Colonic mucosa (tissue), 4 donors: ENCODE measurements around the gene SLCO3A1. TPM values are rescaled to one million over a fixed set of nuclear protein-coding genes. Genes with fewer than 3 reads are reported as not detected.

Experiments used
- DNase-seq: peaks from one replicate; pipeline ENCODE4 v3.0.0-alpha.2; 2020
- H3K27ac ChIP-seq: fragments of 200-600 bp; one replicate; pipeline ENCODE4 v1.8.0; 2021
- H3K27me3 ChIP-seq: fragments of 200-600 bp; one replicate; pipeline ENCODE4 v1.8.0; 2021
- H3K36me3 ChIP-seq: fragments of 200-600 bp; one replicate; pipeline ENCODE4 v1.8.0; 2021
- H3K4me1 ChIP-seq: fragments of 200-600 bp; one replicate; pipeline ENCODE4 v1.8.0; 2021; ENCODE audit warnings: mild to moderate bottlenecking
- H3K4me3 ChIP-seq: fragments of 200-600 bp; one replicate; pipeline ENCODE4 v1.8.0; 2021
- H3K9ac ChIP-seq, 2 donors: one replicate each; pipeline ENCODE4 v1.7.0; 2013; ENCODE audit warnings: control low read depth in 2 of 2, low read depth in 2 of 2, low read length in 2 of 2
- H3K9me3 ChIP-seq: fragments of 200-600 bp; one replicate; pipeline ENCODE4 v1.8.0; 2021
- intact Hi-C: fragments of 100-400 bp; cut with DNase I; formaldehyde crosslinking; loops from one replicate; pipeline ENCODE4 v1.14.1; 2022
- total RNA-seq, 2 donors: library from RNA; stranded (reverse); fragmentation: NEBNext Ultra II Directional in 1 of 2; extraction: Animal tissue kit (Norgen Biotek cat#: 25700) in 1 of 2; gene quantifications; one replicate each; pipeline ENCODE4 v1.2.1, GENCODE V29; 2021
- TF ChIP-seq, protein P1 (sequence below): fragments of 200-600 bp; IDR thresholded peaks from one replicate; pipeline ENCODE4 v1.8.0; 2022; ENCODE audit warnings: antibody characterized with exemption, mild to moderate bottlenecking
- donor health status: healthy.
- donor health status: DM: no; HTN: no; CAD: no.
- donor health status: DM: no; HTN: no; CAD: no.

Gene SLCO3A1
- total RNA-seq, 2 donors from 2014 or later = 11.4 to 24.6 TPM

DNA sequence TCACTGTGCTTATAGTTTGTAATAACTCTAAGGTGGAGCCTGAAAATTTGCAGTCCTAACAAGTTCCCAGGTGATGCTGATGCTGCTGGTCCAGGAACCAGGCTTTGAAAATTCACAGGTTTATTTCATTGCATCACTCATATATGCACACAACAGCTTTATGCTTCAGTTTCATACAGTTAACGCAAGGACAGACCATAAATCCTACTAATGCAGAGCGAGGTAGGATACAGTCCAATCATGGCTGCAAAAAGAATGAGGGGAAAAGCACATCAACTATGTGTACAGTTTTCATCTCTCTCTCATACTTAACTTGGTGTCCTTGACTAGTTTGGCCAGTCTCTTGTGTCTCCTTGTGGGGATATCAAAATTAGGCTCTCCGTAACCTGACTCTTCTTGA is 135.1 kb downstream of the SLCO3A1 start:
- H3K4me1 ChIP-seq = no peaks in the 10 kb centered on the region
- no peak overlapping the region for H3K27ac ChIP-seq
- no peaks in the 10 kb centered on the region for H3K27me3 ChIP-seq
- no peaks in the 10 kb centered on the region for H3K9me3 ChIP-seq
- H3K4me3 ChIP-seq = no peak overlapping the region
- H3K9ac ChIP-seq = no peak overlapping the region
- no peaks in the 10 kb centered on the region for H3K36me3 ChIP-seq
- DNase-seq = no peak
- intact Hi-C loops = no loop called here
- TF ChIP-seq, protein P1, sequence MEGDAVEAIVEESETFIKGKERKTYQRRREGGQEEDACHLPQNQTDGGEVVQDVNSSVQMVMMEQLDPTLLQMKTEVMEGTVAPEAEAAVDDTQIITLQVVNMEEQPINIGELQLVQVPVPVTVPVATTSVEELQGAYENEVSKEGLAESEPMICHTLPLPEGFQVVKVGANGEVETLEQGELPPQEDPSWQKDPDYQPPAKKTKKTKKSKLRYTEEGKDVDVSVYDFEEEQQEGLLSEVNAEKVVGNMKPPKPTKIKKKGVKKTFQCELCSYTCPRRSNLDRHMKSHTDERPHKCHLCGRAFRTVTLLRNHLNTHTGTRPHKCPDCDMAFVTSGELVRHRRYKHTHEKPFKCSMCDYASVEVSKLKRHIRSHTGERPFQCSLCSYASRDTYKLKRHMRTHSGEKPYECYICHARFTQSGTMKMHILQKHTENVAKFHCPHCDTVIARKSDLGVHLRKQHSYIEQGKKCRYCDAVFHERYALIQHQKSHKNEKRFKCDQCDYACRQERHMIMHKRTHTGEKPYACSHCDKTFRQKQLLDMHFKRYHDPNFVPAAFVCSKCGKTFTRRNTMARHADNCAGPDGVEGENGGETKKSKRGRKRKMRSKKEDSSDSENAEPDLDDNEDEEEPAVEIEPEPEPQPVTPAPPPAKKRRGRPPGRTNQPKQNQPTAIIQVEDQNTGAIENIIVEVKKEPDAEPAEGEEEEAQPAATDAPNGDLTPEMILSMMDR = no peak

DNA sequence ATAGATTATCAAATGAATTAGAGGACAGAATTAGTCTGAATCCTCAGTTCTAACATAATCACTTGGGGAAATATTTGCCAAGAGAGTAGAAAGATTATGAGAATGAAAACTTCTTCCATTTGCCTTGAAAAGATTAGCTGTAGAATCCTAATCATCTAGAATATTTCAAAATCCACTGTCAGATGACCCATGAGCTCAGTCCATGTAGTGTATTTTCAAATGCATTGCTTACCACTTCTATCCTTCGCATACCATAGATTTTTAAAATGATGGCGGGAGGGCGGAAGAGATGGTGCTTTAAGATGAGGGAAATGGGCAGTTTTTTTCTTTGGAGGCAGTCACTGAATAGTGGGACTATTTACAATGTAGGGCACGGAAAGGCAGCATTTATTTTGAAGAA is 136.3 kb downstream of the SLCO3A1 start:
- Histone ChIP-seq H3K9me3 (no peaks in the 10 kb centered on the region), H3K27ac (no peak overlapping the region), H3K27me3 (no peaks in the 10 kb centered on the region), H3K9ac (no peak overlapping the region), H3K36me3 (no peaks in the 10 kb centered on the region), H3K4me1 (no peaks in the 10 kb centered on the region), H3K4me3 (no peak overlapping the region)
- DNase-seq = no peak
- intact Hi-C loops = no loop called here
- TF ChIP-seq, protein P1 = no peak

DNA sequence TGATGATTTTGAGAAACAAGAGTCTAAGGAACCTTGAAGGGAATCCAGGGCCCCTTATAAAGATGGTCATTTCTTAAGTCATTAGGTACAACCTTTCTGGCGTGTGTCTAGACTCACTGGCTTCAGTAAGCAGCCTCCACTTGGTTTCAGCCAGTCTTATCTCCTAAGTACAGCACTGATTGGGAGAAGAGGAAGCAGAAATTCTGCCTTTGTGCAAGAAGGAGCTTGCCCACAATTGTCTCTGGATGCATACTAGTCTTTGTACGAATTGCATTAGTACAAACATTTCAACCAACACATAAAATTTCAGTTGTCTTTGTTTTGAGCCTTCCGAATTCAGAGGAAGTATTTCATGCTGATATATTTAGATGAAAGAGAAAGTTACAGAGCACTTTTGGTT is 139.4 kb downstream of the SLCO3A1 start:
- DNase-seq = no peak
- TF ChIP-seq, protein P1 = no peak
- Histone ChIP-seq H3K27me3 (no peaks in the 10 kb centered on the region), H3K36me3 (no peaks in the 10 kb centered on the region), H3K27ac (no peak overlapping the region), H3K9ac (no peak overlapping the region), H3K4me3 (no peak overlapping the region), H3K4me1 (no peaks in the 10 kb centered on the region), H3K9me3 (no peaks in the 10 kb centered on the region)
- intact Hi-C loops = no loop called here

DNA sequence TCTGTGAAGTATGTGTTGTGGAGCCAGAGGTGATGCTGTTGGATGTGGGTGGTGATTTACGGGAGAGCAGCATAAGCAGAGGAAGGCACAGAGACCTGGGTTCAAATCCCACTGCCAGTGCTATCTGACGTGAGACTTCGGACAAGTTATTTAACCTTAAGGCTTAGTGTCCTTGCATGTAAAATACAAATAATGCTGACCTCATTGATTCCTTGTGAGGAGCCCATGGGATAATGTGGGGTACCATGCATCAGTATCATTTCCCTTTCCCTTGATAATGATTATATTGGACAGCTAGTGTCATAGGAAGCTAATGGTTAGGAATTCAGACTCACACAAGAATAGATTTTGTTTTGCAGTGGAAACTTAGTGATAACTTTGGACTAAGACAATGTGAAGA is 141.6 kb downstream of the SLCO3A1 start:
- intact Hi-C loops = no loop called here
- no peaks in the 10 kb centered on the region for H3K4me1 ChIP-seq

DNA sequence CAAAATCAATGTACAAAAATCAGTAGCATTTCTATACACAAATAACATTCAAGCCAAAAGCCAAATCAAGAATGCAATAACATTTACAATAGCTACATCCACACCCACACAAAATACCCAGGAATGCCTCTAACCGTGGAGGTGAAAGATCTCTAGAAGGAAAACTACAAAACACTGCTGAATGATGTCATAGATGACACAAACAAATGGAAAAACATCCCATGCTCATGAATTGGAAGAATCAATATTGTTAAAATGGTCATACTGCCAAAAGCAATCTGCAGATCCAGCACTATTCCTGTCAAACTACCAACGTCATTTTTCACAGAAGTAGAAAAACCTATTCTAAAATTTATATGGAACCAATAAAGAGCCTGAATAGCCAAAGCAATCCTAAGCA is 143.7 kb downstream of the SLCO3A1 start:
- H3K36me3 ChIP-seq = no peaks in the 10 kb centered on the region
- TF ChIP-seq, protein P1 = no peak
- no peaks in the 10 kb centered on the region for H3K9me3 ChIP-seq
- no peak overlapping the region for H3K9ac ChIP-seq
- H3K27ac ChIP-seq = no peak overlapping the region
- no peak overlapping the region for H3K4me3 ChIP-seq
- no peaks in the 10 kb centered on the region for H3K27me3 ChIP-seq
- H3K4me1 ChIP-seq = no peaks in the 10 kb centered on the region
- DNase-seq = no peak
- intact Hi-C loops = no loop called here

More for the DNA sequence above, 141.6 kb downstream of the SLCO3A1 start:
- Histone ChIP-seq H3K36me3 (no peaks in the 10 kb centered on the region), H3K4me3 (no peak overlapping the region), H3K9ac (no peak overlapping the region), H3K27me3 (no peaks in the 10 kb centered on the region), H3K27ac (no peak overlapping the region), H3K9me3 (no peaks in the 10 kb centered on the region)
- no peak for DNase-seq
- TF ChIP-seq, protein P1 = no peak

DNA sequence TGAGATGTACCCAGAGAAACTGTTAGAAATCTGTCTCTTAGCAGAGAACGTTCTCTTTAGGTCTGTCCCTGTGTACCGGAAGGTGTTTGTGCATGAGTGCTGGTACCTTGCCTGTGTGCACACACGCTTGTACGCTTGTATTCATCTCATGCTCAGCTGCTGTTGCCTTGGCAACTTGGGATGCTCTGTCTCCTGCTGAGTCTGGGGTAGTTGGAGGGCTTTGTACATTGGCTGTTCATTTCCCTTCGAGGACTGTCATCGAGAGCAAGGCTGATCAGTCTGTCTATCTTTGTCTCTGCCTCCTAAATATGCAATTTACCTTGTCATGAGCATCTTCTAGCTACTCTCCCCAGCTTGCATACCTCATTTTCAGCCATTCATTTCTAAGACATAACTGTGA is 147.2 kb downstream of the SLCO3A1 start:
- intact Hi-C loops = no loop called here
- no peaks in the 10 kb centered on the region for H3K27me3 ChIP-seq
- H3K27ac ChIP-seq = no peak overlapping the region
- no peaks in the 10 kb centered on the region for H3K9me3 ChIP-seq
- no peak overlapping the region for H3K4me3 ChIP-seq
- peaks cover 2% of the 10 kb centered on the region for H3K4me1 ChIP-seq
- H3K36me3 ChIP-seq = no peaks in the 10 kb centered on the region
- H3K9ac ChIP-seq = no peak overlapping the region
- no peak for DNase-seq
- TF ChIP-seq, protein P1 = no peak
